Measurements from ENCODE around the gene CCDC85C.

Gene CCDC85C

DNA sequence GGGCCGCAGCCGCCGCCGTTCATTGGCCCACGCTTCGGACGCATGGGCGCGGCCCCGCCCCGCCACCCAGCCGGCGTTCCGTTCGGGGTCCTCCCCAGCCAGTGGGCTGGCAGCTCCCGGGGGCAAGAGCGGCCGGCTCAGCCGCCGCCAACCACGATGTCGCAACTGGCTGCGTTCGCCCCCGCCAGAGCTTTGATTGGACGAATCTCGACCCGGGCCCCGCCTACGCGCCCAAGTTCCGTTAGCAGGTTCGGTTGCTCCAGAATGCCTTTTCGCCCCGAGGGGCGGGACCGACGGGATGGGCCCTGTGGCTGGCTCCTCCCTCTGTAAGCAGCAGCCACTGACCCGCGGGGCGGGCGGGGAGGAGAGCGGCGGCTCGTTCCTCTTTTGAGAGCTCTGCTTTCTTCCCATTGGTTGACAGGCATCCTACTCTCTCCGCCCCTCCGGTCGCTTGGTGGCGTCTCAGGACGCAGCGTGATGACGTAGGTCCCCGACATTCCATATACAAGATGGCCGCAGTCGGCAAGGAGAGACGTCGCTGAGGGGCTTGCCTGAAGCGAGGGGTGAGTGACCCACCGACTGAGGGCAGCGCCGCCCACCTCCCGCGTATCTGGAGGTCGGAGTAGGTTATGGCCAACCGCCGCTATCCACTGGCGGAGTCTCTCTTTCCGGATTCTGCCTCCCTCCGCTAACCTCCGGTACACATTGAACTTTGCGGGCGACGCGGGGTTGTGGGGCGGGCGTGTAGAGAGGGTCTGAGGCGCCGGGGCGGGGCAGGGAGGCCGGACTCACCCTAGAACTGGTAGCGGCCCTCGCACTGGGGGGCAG, 122.9 kb downstream of the CCDC85C start, which contains the start of gene CCNK:
TSS of gene CCNK (plus strand) at position 493 of the 828 bp plus-strand sequence. CDS start 11,269 bp downstream, outside the sequence.
- H3K4me3 ChIP-seq (ENCODE audit: low read depth in 1 of 2, low read length in 1 of 2): peak within 1 kb of the TSS; percentile 92 to 93
- H3K36me3 ChIP-seq: no peaks in the 10 kb centered on the region
- peaks cover 45% of the 10 kb centered on the region in 2 experiments for H3K4me1 ChIP-seq (ENCODE audit: control insufficient read depth in 1 of 2, insufficient read depth in 1 of 2, low read depth in 1 of 2, low read length in 1 of 2)
- H3K9me3 ChIP-seq: no peaks in the 10 kb centered on the region
- H3K27me3 ChIP-seq: no peaks in the 10 kb centered on the region
- H3K27ac ChIP-seq: peak within 1 kb of the TSS; percentile 92
- TF ChIP-seq, protein P1, sequence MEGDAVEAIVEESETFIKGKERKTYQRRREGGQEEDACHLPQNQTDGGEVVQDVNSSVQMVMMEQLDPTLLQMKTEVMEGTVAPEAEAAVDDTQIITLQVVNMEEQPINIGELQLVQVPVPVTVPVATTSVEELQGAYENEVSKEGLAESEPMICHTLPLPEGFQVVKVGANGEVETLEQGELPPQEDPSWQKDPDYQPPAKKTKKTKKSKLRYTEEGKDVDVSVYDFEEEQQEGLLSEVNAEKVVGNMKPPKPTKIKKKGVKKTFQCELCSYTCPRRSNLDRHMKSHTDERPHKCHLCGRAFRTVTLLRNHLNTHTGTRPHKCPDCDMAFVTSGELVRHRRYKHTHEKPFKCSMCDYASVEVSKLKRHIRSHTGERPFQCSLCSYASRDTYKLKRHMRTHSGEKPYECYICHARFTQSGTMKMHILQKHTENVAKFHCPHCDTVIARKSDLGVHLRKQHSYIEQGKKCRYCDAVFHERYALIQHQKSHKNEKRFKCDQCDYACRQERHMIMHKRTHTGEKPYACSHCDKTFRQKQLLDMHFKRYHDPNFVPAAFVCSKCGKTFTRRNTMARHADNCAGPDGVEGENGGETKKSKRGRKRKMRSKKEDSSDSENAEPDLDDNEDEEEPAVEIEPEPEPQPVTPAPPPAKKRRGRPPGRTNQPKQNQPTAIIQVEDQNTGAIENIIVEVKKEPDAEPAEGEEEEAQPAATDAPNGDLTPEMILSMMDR (IDR thresholded peaks at IDR 0.05): no peak

DNA sequence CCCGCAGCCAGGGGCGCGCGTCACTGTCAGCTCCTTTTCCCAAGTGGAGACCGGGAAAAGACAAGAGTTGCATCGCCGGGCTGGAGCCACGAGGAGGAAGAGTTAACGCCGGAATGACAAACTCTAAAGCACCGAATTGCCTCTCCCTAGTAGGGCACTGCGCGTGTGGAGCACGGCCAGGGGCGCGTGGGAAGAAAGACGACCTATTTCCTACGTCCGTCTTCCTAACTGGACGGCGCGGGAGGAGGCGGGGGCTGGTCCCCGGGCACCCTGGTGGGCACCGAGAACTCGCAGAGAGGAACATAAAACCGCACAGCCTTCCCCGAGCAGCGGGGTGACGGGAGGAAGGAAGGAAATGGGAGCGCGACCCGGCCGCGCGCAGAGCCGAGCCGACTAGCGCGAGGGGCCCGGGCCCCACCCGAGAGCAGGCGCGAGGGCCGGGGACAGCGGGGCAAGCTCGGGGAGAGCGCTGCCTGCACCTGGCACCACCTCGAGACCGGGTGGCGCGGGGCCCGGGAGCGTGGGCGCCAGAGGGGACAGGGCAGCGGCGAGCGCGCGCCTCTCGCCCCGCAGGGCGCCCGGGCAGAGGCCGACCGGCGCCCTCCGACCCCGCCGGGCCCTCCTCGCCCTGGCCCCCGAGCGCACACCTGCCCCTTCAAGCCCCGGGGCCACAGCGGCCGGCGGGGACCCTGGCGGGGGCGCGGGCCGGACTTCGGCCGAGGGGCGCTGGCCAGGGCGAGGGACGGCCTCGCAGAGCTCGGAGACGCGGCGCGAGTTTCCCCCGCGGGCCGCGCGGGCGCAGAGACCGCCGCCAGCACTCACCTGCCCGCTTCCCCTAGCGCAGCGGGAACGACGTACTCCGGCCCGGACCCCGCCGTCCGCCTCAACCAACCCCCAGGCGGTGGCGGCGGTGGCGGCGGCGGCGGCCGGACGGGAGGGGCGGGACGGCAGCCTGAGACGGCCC, 123.8 kb downstream of the CCDC85C start, which contains the start of gene SETD3:
TSS of gene SETD3 (minus strand) at position 954 of the 964 bp plus-strand sequence. CDS start 15,054 bp downstream, outside the sequence.
- H3K27me3 ChIP-seq: no peaks in the 10 kb centered on the region
- no peaks in the 10 kb centered on the region for H3K9me3 ChIP-seq
- TF ChIP-seq, protein P1 (IDR thresholded peaks at IDR 0.05): no peak
- H3K36me3 ChIP-seq: no peaks in the 10 kb centered on the region
- H3K4me3 ChIP-seq (ENCODE audit: low read depth in 1 of 2, low read length in 1 of 2): peak within 1 kb of the TSS; percentile 92 to 93
- peak within 1 kb of the TSS; percentile 92 for H3K27ac ChIP-seq
- peaks cover 45 to 46% of the 10 kb centered on the region in 2 experiments for H3K4me1 ChIP-seq (ENCODE audit: control insufficient read depth in 1 of 2, insufficient read depth in 1 of 2, low read depth in 1 of 2, low read length in 1 of 2)

DNA sequence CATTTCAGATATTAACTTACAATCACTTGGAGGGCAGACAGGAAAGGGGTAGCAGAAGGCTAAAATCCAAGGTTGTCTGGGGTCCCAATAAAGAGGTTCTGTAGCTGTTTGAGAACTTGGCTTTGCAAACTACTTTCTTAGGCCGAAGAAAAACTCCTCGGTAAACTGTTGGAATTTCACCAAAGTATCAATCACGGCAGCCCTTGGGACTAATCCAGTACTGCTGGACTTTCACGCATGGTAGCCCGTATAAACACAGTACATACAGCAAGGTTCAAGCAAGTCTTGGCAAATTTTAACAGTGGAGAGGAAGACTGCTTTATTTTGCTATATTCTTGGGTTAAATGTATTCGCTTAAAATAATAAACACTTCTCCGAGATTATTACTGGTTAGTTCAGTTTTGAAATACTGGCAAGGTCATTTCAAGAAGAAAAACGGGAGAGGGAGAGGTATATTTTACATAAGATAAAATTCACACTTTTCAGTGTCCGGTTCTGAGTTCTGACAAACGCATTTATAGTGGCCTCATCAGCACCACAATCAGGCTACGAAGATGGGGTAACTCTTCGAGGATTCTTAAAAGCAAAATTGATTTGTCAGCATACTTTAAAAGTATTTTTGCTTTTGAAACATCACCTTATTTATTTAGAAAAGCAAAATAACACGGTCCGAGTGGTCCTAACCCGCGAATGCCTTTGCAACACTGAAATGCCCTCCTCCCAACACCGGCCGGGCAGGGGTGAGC, 124.7 kb downstream of the CCDC85C start:
- Histone ChIP-seq H3K4me3 (ENCODE audit: low read depth in 1 of 2, low read length in 1 of 2) (peak overlapping the region; percentile 92 to 93), H3K36me3 (no peaks in the 10 kb centered on the region), H3K4me1 (ENCODE audit: control insufficient read depth in 1 of 2, insufficient read depth in 1 of 2, low read depth in 1 of 2, low read length in 1 of 2) (peaks cover 45 to 46% of the 10 kb centered on the region in 2 experiments), H3K27ac (peak overlapping the region; percentile 92), H3K27me3 (no peaks in the 10 kb centered on the region), H3K9me3 (no peaks in the 10 kb centered on the region)
- TF ChIP-seq, protein P1 (IDR thresholded peaks at IDR 0.05): no peak

DNA sequence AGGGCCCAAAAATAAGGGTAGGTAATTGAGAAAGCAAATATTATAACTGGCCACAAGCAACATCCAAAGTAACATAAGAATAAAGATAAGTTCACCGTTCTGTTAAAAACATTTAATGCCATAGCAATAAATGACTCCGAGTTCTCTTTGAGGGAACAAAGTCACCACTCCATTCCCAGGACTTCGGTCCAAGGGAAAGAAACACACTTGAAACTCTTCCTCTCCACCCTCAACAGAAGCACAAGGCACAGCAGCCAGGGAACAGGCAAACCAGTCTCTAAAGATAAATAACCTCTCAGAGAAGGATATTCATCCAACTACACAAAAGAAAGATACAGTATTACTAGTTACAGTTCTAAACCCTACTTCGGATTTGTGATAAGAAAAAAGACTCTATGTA, 125.9 kb downstream of the CCDC85C start:
- TF ChIP-seq, protein P1 (IDR thresholded peaks at IDR 0.05): no peak
- no peak overlapping the region for H3K27ac ChIP-seq
- no peaks in the 10 kb centered on the region for H3K9me3 ChIP-seq
- H3K27me3 ChIP-seq: no peaks in the 10 kb centered on the region
- peaks cover 43 to 44% of the 10 kb centered on the region in 2 experiments for H3K4me1 ChIP-seq (ENCODE audit: control insufficient read depth in 1 of 2, insufficient read depth in 1 of 2, low read depth in 1 of 2, low read length in 1 of 2)
- no peaks in the 10 kb centered on the region for H3K36me3 ChIP-seq
- no peak overlapping the region for H3K4me3 ChIP-seq (ENCODE audit: low read depth in 1 of 2, low read length in 1 of 2)

DNA sequence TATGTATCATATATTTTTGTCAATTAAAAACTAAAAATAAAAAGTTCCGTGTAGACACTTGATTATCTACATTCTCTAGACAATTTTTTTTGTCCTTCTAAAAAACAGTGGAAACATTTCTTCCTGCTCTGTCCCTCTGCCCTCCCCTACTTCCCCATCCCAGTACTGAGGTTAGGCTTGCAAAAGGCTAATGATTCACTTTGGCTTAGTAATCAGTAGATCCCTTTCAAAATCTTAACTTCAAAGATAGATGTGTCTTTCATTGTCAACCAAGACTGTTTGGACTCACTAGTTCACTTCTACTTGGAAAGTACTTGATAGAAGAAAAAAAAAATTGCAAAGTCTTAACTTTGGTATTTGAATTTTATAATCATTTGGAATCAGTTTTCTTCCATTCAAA, 127.1 kb downstream of the CCDC85C start:
- Histone ChIP-seq H3K36me3 (no peaks in the 10 kb centered on the region), H3K27me3 (no peaks in the 10 kb centered on the region), H3K27ac (peak overlapping the region; percentile 43), H3K9me3 (no peaks in the 10 kb centered on the region), H3K4me1 (ENCODE audit: control insufficient read depth in 1 of 2, insufficient read depth in 1 of 2, low read depth in 1 of 2, low read length in 1 of 2) (peaks cover 31 to 32% of the 10 kb centered on the region in 2 experiments), H3K4me3 (ENCODE audit: low read depth in 1 of 2, low read length in 1 of 2) (no peak overlapping the region)
- TF ChIP-seq, protein P1 (IDR thresholded peaks at IDR 0.05): no peak

Measured in neutrophil (primary cell).